ENCODE data around the gene MYBBP1A. TPM values are rescaled to one million over a fixed set of nuclear protein-coding genes. Genes with fewer than 3 reads are reported as not detected.
A peak's percentile ranks its signal among the peaks of the same experiment; 100 is the strongest.

Gene MYBBP1A
- total and polyA plus RNA-seq, 9 of the 15 experiments (the other 6 are each of a cell fraction or from before 2014, with no cell fraction given), result 2.0 to 114 (median 47.2) TPM

GRCh38 chr17:4536259-4536741 is 18.9 kb downstream of the MYBBP1A start (continued):
- TF ChIP-seq ETS2 (tag; IDR thresholded peaks at IDR 0.05; ENCODE audit: borderline replicate concordance, poor library complexity, severe bottlenecking), result no peak
- TF ChIP-seq KLF10 (CRISPR knock-in tag; IDR thresholded peaks at IDR 0.05), result no peak
- TF ChIP-seq, protein P1, sequence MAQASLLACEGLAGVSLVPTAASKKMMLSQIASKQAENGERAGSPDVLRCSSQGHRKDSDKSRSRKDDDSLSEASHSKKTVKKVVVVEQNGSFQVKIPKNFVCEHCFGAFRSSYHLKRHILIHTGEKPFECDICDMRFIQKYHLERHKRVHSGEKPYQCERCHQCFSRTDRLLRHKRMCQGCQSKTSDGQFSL (CRISPR knock-in tag; IDR thresholded peaks at IDR 0.05), result 0 out of 2 replicates have a peak, but pooled peaks have one; percentile 65
- TF ChIP-seq, protein P1 (tag; IDR thresholded peaks at IDR 0.05), result no peak
- TF ChIP-seq ZNF3 (CRISPR knock-in tag; IDR thresholded peaks at IDR 0.05), result no peak
- TF ChIP-seq ZMIZ1 (IDR thresholded peaks at IDR 0.05; ENCODE audit: low read depth in 2 of 2, low read length in 2 of 2), result no peak
- no peak for TF ChIP-seq CEBPG (CRISPR knock-in tag; IDR thresholded peaks at IDR 0.05)
- TF ChIP-seq CEBPG (tag; conservative IDR thresholded peaks at IDR 0.05 in 1 of 2, IDR thresholded peaks at IDR 0.05 in 1 of 2), result no peak
- no peak for TF ChIP-seq MIER1 (IDR thresholded peaks at IDR 0.05; ENCODE audit: low read depth)
- no peak for TF ChIP-seq GABPB1 (CRISPR knock-in tag; IDR thresholded peaks at IDR 0.05)
- peak; percentile 63; the same call in 1 of the 2 replicates for TF ChIP-seq POLR2AphosphoS2 (IDR thresholded peaks at IDR 0.05; ENCODE audit: low read length)
- no peak for TF ChIP-seq ZNF253 (CRISPR knock-in tag; conservative IDR thresholded peaks at IDR 0.05)
- TF ChIP-seq NEUROD1 (IDR thresholded peaks at IDR 0.05; ENCODE audit: borderline replicate concordance, low read depth, low read length, partially characterized antibody), result no peak
- TF ChIP-seq, protein P2, sequence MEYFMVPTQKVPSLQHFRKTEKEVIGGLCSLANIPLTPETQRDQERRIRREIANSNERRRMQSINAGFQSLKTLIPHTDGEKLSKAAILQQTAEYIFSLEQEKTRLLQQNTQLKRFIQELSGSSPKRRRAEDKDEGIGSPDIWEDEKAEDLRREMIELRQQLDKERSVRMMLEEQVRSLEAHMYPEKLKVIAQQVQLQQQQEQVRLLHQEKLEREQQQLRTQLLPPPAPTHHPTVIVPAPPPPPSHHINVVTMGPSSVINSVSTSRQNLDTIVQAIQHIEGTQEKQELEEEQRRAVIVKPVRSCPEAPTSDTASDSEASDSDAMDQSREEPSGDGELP (CRISPR knock-in tag; IDR thresholded peaks at IDR 0.05; ENCODE audit: borderline replicate concordance), result peak; percentile 20; the same call in 1 of the 2 replicates
- TF ChIP-seq MLX (CRISPR knock-in tag; conservative IDR thresholded peaks at IDR 0.05), result no peak
- no peak for TF ChIP-seq HIVEP1 (CRISPR knock-in tag; IDR thresholded peaks at IDR 0.05)
- TF ChIP-seq CTBP1 (IDR thresholded peaks at IDR 0.05; ENCODE audit: borderline replicate concordance), result no peak
- no peak for TF ChIP-seq BMI1 (IDR thresholded peaks at IDR 0.05; ENCODE audit: low read length)
- no peak for TF ChIP-seq KAT8 (IDR thresholded peaks at IDR 0.05; ENCODE audit: low read depth)
- TF ChIP-seq RBBP5 (IDR thresholded peaks at IDR 0.05; ENCODE audit: borderline replicate concordance, insufficient read depth, low read length, poor library complexity, severe bottlenecking), result no peak
- TF ChIP-seq ZEB2 (IDR thresholded peaks at IDR 0.05), result no peak
- no peak for TF ChIP-seq MED1 (CRISPR knock-in tag; IDR thresholded peaks at IDR 0.05; ENCODE audit: borderline replicate concordance)
- TF ChIP-seq KDM5B (IDR thresholded peaks at IDR 0.05; ENCODE audit: insufficient replicate concordance, low read depth, low read length), result no peak
- TF ChIP-seq ZNF316 (IDR thresholded peaks at IDR 0.05), result no peak
- TF ChIP-seq LEF1 (IDR thresholded peaks at IDR 0.05), result no peak

Measured in K562 (cell line).